Measurements from ENCODE around the gene SV2C.
"Not testable (repeated sequence)": the region's sequence is repeated elsewhere in the genome, so short reads cannot be mapped to it uniquely, and the experiment has no call there.

Gene SV2C

GRCh38 chr5:76345582-76345981, 262.4 kb downstream of the SV2C start:
- DNase-seq (ENCODE audit: low read depth), result no peak

- DNase-seq (ENCODE audit: low read depth), result no peak
Measured at GRCh38 chr5:76351176-76351575, 268.0 kb downstream of the SV2C start.

GRCh38 chr5:76351577-76351976, 268.4 kb downstream of the SV2C start:
- no peak for DNase-seq (ENCODE audit: low read depth)

GRCh38 chr5:76356887-76357286, 273.7 kb downstream of the SV2C start:
- DNase-seq (ENCODE audit: low read depth), result no peak

GRCh38 chr5:76363352-76364225, 280.4 kb downstream of the SV2C start:
- DNase-seq (ENCODE audit: low read depth), result no peak

- DNase-seq (ENCODE audit: low read depth), result no peak
Measured at GRCh38 chr5:76364226-76364589, 281.0 kb downstream of the SV2C start.

- no peak for DNase-seq (ENCODE audit: low read depth)
Measured at GRCh38 chr5:76365561-76365960, 282.4 kb downstream of the SV2C start.

GRCh38 chr5:76366596-76366995, 283.4 kb downstream of the SV2C start:
- no peak for DNase-seq (ENCODE audit: low read depth)

- no peak for DNase-seq (ENCODE audit: low read depth)
Measured at GRCh38 chr5:76367623-76368371, 284.6 kb downstream of the SV2C start.

- no peak for DNase-seq (ENCODE audit: low read depth)
Measured at GRCh38 chr5:76368941-76369340, 285.8 kb downstream of the SV2C start.

- DNase-seq (ENCODE audit: low read depth), result not testable (repeated sequence)
Measured at GRCh38 chr5:76369668-76370067, 286.5 kb downstream of the SV2C start.

- DNase-seq (ENCODE audit: low read depth), result no peak
Measured at GRCh38 chr5:76371960-76372322, 288.8 kb downstream of the SV2C start.

- DNase-seq (ENCODE audit: low read depth), result no peak
Measured at GRCh38 chr5:76372323-76373054, 289.3 kb downstream of the SV2C start.

GRCh38 chr5:76376148-76376865, 293.1 kb downstream of the SV2C start:
- DNase-seq (ENCODE audit: low read depth), result no peak

GRCh38 chr5:76376866-76377230, 293.7 kb downstream of the SV2C start:
- DNase-seq (ENCODE audit: low read depth), result no peak

GRCh38 chr5:76378355-76378754, 295.2 kb downstream of the SV2C start:
- no peak for DNase-seq (ENCODE audit: low read depth)

GRCh38 chr5:76379316-76379715, 296.1 kb downstream of the SV2C start:
- DNase-seq (ENCODE audit: low read depth), result no peak

- no peak for DNase-seq (ENCODE audit: low read depth)
Measured at GRCh38 chr5:76379855-76380254, 296.7 kb downstream of the SV2C start.

- DNase-seq (ENCODE audit: low read depth), result no peak
Measured at GRCh38 chr5:76380346-76381066, 297.3 kb downstream of the SV2C start.

- DNase-seq (ENCODE audit: low read depth), result no peak
Measured at GRCh38 chr5:76383126-76383832, 300.1 kb downstream of the SV2C start.

GRCh38 chr5:76384189-76384588, 301.0 kb downstream of the SV2C start:
- DNase-seq (ENCODE audit: low read depth), result no peak

All from stimulated activated CD8-positive, alpha-beta memory T cell treated with anti-CD3 and anti-CD28 coated beads, Interleukin-12 subunit alpha, Interleukin-12 subunit beta, amount 100 ng/mL, for 4 hours (primary cell).